Measurements from ENCODE around the gene MTUS2. TPM values are rescaled to one million over a fixed set of nuclear protein-coding genes. Genes with fewer than 3 reads are reported as not detected.

MTUS2 gene
- under 0.01 and 0.36 TPM in 2 replicates for total RNA-seq

GRCh38 chr13:28820099-28821051 is at the start of gene MTUS2:
MTUS2 (plus strand) TSS chr13:28820339.
- TF ChIP-seq CTCF (IDR thresholded peaks at IDR 0.05; ENCODE audit: extremely low read depth, low read depth, low read length) = no peak
- Histone ChIP-seq H3K27me3 (ENCODE audit: insufficient read depth, low read length) (peaks cover 35% of the 10 kb centered on the region), H4K20me1 (ENCODE audit: insufficient read depth, low read length) (no peaks in the 10 kb centered on the region), H2AFZ (ENCODE audit: low read length) (peak within 1 kb of the TSS; percentile 72), H3K4me3 (ENCODE audit: insufficient read depth, low read length) (peak within 1 kb of the TSS; percentile 37), H3K36me3 (ENCODE audit: insufficient read depth, low read length) (no peaks in the 10 kb centered on the region), H3K79me2 (ENCODE audit: insufficient read depth, low read length) (no peaks in the 10 kb centered on the region), H3K9me3 (ENCODE audit: low read depth, low read length) (no peaks in the 10 kb centered on the region), H3K27ac (ENCODE audit: low read depth, low read length) (no peak within 1 kb of the TSS), H3K4me1 (ENCODE audit: insufficient read depth, low read length) (peaks cover 6% of the 10 kb centered on the region), H3K4me2 (ENCODE audit: insufficient read depth, low read length) (peak within 1 kb of the TSS; percentile 61)
- peak; percentile 34 for DNase-seq (ENCODE audit: insufficient read length, low spot score, missing footprints)

- no peaks in the 10 kb centered on the region for H4K20me1 ChIP-seq (ENCODE audit: insufficient read depth, low read length)
- TF ChIP-seq CTCF (IDR thresholded peaks at IDR 0.05; ENCODE audit: extremely low read depth, low read depth, low read length) = no peak
- no peak for DNase-seq (ENCODE audit: insufficient read length, low spot score, missing footprints)
- no peaks in the 10 kb centered on the region for H3K9me3 ChIP-seq (ENCODE audit: low read depth, low read length)
- H3K79me2 ChIP-seq (ENCODE audit: insufficient read depth, low read length) = no peaks in the 10 kb centered on the region
- no peak overlapping the region for H3K4me3 ChIP-seq (ENCODE audit: insufficient read depth, low read length)
- H3K27ac ChIP-seq (ENCODE audit: low read depth, low read length) = no peak overlapping the region
- H3K36me3 ChIP-seq (ENCODE audit: insufficient read depth, low read length) = no peaks in the 10 kb centered on the region
- no peak overlapping the region for H2AFZ ChIP-seq (ENCODE audit: low read length)
- no peaks in the 10 kb centered on the region for H3K27me3 ChIP-seq (ENCODE audit: insufficient read depth, low read length)
- H3K4me2 ChIP-seq (ENCODE audit: insufficient read depth, low read length) = no peak overlapping the region
- H3K4me1 ChIP-seq (ENCODE audit: insufficient read depth, low read length) = no peaks in the 10 kb centered on the region
These were observed 41.6 kb upstream of the MTUS2 start for GRCh38 chr13:28778308-28779215.

GRCh38 chr13:28792992-28793391 is 27.1 kb upstream of the MTUS2 start:
- no peaks in the 10 kb centered on the region for H3K36me3 ChIP-seq (ENCODE audit: insufficient read depth, low read length)
- peak overlapping the region; percentile 25 for H3K4me2 ChIP-seq (ENCODE audit: insufficient read depth, low read length)
- no peak overlapping the region for H3K4me3 ChIP-seq (ENCODE audit: insufficient read depth, low read length)
- peak overlapping the region; percentile 13 for H2AFZ ChIP-seq (ENCODE audit: low read length)
- no peak for TF ChIP-seq CTCF (IDR thresholded peaks at IDR 0.05; ENCODE audit: extremely low read depth, low read depth, low read length)
- peaks cover 3% of the 10 kb centered on the region for H3K27me3 ChIP-seq (ENCODE audit: insufficient read depth, low read length)
- H3K79me2 ChIP-seq (ENCODE audit: insufficient read depth, low read length) = no peaks in the 10 kb centered on the region
- peaks cover 13% of the 10 kb centered on the region for H3K4me1 ChIP-seq (ENCODE audit: insufficient read depth, low read length)
- no peaks in the 10 kb centered on the region for H3K9me3 ChIP-seq (ENCODE audit: low read depth, low read length)
- peak; percentile 81 for DNase-seq (ENCODE audit: insufficient read length, low spot score, missing footprints)
- no peak overlapping the region for H3K27ac ChIP-seq (ENCODE audit: low read depth, low read length)
- H4K20me1 ChIP-seq (ENCODE audit: insufficient read depth, low read length) = no peaks in the 10 kb centered on the region

Data from osteoblast (primary cell).